ENCODE data around the gene NBEA.

The NBEA gene

DNA sequence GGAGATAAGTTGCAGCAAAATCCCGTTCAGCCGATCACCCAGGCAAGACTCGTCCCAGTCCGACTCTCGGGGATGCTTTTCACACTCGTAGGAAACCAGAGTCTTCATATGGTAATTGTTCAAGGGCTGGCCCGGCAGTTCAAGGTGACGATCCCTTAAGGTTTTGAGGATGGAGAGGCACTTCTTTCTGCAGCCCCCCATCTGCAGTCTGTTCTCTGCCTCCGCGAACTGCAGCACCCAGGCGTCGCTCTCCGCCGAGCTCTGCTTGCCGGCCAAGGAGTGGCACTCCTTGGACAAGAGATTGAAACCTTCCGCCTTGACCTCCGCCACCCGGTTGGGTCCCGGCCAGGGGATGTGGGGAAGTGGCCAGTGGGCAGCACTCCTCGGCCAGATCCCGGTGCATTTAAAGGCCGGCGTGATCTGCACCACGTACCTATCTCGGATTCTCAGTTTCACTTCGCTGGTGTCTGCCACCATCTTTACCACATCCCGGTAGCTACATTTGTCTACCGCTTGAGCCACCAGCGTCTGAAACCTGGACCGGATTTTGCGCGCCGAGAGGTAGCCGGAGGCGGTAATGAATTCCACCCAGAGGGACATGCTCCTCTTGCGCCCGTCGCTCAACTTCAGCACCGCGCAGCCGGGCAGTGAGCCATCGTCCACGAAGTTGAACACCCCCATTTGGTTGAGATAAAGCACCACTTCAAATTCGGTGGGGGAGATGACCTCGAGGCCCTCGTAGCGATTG lies 533.3 kb downstream of the NBEA start:
- DNase-seq (ENCODE audit: low read depth), result no peak

DNA sequence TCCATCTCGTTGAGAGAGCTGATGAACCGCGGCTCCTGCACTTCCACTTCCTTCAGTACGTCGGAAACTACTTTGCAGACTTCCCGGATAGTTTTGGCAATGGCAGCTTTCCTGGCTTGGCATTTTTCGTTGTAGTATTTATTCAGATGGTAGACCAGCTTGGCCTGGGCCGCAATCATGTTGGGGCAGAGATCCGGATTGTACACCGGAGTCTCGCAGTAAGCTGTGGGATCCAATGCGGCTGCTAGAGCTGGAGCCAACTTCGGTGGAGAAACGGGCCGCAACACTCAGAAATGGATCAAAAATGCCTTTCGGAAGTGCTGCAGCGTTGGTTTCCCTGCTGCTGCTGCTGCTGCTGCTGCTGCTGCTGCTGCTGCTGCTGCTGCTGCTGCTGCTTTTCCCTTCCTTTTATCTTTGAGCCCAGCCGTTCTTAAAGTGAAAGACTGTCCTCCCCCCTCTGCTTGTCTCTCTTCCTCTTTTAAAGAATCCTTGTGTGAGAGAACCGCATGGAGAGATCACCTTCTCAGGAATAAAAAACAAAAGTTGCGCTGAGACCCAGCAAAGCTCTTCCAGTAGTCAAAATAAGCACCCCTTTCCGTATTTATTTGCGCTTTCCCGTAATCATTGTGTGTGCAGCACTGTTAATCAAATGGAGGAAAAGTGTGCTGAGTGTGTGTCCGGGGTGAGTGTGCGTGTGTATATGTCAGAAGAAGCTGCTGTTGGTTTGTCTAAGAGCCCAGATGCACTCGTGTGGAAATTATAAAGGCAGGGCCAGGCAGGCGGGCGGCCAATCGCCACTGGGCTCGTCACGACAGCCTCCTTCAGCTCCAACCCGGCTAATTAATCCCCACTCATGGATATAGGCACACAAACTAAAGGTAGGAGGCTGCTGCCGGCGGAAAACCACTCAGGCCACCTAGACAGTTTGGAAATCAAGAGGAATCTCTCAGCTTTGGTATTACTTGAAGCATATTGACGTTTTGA lies 534.2 kb downstream of the NBEA start, which contains the start of gene MAB21L1:
Gene MAB21L1, minus strand, starts transcription at position 730 of the 984 bp plus-strand sequence. Its CDS starts 551 bp downstream, at position 179.
- no peak for DNase-seq (ENCODE audit: low read depth)

DNA sequence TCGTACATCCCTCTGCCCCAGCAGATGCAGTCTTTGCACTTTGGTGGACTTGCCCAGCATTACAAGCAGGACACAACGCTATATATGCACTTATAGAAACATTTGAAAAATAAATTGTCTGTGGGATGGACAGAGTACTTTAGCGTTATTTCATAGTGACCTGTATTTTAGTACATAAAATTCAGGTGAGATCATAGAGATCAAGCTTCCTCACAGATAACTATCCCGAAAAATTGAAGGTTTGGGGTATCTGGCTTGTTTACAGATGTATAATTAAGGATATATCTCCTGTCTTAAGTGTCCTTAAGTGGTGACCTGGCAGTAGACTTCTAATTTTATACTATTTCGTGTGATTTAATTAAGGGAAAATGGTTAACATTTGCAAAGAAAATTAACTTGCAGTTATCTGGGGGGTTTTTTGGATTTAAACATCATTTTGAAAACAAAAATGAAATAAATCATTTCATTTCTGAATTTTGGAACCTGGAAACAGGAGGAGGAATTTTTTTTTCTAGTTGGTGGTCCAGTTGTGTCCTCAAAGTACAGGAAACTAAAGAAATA lies 535.4 kb downstream of the NBEA start:
- no peak for DNase-seq (ENCODE audit: low read depth)

DNA sequence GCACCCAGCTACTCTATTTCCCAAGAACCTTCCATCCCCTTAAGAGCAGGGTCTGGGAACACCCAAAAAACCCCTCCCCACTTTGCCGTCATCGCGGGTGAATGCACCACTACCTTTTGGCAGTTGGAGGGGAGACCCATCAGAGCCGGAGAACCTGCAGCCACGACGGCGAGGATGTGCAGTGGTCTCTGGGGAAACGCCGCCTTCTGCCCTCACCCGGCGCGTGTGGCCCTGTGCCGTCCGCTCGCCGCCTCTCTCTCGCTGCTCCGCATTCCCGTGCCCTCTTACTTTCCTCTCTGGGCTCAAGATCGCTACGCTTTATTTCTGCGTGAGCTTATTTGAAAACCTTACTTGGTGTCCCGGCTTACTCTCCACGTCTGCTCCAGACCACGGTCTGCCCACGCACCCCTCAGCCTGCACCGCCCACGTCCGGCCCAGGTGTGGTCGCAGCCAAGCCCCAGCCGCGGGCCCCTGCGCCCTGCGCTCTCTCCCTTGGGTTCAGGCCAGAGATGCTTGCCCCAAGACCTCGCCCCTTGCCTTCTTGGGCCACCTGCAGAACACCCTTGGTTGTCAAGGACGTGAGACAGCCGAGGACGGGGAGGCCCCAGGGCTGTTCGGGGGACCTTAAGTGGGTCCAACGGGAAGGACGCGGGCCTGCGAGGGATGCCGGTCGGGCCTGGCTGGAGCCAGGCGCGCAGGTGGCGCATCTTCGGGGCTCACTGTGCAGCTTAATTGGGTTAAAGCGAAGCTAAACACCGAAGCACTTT lies 536.4 kb downstream of the NBEA start:
- DNase-seq (ENCODE audit: low read depth), result no peak

DNA sequence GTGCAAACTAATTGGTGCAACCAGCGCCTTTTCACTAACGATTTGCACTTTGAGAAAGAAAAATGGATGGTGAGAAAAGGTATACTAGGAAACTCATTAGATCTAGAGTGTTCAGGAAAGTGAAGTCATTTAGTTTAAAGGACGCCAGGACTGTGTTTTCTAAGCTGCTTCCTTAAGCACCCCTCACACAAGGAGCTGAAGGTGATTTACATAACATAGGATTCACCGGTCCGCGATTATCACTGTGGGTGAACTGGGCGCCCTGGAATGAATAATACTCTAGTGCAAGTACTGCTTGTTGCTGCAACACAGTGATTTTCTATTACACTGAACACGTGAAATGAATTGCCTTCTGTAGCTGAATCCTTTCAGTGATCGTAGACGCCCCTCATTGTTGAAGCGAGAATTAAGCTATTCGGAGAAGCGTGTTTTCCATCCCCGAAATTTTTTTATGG lies 537.0 kb downstream of the NBEA start:
- DNase-seq (ENCODE audit: low read depth), result no peak

DNA sequence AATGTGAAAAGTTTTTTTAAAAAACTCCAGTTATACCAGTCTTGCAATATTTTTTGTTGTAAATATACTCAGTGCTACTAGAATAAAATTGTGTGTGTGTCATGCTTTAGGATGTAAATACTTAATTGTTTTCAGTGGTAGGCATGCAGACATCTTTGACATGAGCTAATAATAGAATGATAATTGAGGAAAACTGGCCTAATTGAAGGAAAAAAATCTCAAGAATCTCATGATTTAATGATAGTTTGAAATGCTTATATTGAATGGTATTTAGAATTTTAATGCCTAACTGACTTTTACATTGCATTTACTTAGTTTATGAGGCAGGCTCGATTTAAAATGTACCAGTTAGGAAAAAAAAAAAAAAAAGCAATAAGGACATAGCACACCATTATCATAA lies 537.6 kb downstream of the NBEA start:
- DNase-seq (ENCODE audit: low read depth), result no peak

DNA sequence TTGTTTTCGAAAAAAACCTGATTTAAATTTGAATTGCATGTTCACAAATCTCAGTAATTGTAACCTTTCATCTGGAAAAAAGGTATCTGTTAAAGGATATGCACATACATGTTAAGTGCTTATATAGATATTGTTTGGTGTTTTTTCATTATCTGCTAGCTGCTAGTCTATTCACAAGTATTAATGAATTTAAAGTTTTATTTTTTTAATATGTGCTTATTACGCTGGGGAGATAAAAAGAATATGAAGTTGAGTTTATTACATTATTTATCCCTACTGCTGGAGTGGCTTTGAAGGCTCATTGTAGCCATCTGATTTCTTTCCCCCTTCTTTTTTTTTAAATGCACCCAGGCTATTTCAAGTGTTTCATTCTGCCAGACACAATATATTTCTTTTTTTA lies 538.3 kb downstream of the NBEA start:
- DNase-seq (ENCODE audit: low read depth), result no peak

DNA sequence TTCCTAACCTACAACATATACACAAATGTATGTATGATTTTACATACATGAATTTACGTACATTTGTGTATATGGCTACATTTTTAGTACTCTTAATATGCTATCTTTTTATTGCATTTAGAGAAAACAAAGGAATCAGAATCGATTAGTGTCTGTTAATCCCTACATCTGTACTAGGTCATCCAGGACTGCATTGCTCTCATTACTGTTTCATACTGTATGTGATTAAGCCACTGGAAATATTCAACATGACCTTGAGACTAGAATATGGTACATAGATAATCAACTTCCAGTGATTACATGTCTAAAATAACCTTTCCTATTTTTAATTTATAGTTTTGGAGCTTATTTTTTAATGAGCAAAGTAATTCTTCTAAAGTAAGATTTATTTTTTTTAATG lies 539.7 kb downstream of the NBEA start:
- no peak for DNase-seq (ENCODE audit: low read depth)

DNA sequence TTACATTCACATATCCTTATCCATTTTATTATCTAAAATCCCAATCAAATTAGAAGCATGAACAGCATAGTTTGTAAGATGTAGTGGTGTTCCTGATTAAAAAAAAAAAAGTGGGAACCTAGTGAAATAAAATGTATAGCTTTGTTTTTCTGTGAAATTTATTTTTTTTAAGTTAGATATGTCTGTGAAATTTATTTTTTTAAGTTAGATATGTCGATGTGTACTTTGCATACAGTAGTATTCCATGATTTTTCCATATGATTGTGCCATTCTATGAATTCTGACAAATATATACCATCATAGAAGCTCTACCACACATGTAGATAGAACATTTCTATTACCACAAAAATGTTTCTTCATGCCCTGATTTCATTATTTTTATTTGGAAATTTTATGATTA lies 540.5 kb downstream of the NBEA start:
- no peak for DNase-seq (ENCODE audit: low read depth)

DNA sequence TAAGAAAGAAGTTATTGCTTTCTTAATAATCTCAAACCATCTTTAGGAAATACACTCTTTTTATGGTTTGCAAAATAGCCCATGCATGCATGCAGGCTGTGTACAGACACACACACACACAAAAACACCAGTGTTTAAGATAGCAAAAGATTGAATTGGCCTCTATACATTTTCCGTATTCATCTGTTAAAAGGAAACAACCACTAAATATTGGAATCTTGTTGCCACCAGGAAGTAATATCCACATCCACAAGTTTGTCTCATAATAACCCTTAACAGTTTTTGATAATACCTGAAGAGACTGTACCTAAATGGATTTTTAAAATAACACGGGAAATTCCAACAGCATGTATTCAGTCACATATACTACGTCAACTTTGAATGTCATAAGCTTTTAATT lies 541.7 kb downstream of the NBEA start:
- no peak for DNase-seq (ENCODE audit: low read depth)

DNA sequence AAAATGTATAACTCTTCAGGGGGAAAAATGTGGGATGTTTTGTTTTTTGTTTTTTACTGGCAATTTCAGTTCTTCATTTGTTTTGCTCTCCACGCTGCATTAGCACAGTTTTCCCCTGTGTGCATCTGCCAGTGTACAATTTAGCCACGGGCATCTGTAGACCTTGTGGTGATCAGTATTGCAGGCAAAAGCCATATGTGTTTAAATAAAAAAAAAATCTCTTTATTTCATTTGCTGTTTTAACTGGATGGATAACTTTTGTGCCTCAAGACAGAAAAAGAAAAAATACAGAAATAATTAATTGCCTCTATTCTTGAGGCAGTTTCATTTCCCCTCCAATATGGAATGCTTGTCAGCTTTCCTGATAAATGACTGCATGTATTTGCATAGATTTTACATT lies 542.3 kb downstream of the NBEA start:
- no peak for DNase-seq (ENCODE audit: low read depth)

DNA sequence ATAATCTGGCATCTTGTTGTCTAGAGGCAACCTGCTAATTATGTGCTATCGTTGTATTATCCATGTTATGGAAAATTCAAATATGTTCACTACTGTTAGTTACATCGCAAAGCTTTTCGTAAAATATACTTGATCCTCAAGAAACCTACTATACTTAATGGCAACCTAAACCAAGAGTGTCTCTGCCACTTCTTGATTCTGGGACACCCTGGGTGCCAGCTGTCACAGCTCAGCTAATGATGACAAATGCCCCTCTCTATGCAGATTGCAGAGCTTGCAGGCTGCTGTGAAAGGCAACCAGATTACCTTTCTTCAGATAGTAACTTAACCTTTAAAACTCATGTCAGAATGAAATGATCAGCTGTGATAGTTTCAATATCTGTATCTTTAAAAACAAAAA lies 543.4 kb downstream of the NBEA start:
- no peak for DNase-seq (ENCODE audit: low read depth)

DNA sequence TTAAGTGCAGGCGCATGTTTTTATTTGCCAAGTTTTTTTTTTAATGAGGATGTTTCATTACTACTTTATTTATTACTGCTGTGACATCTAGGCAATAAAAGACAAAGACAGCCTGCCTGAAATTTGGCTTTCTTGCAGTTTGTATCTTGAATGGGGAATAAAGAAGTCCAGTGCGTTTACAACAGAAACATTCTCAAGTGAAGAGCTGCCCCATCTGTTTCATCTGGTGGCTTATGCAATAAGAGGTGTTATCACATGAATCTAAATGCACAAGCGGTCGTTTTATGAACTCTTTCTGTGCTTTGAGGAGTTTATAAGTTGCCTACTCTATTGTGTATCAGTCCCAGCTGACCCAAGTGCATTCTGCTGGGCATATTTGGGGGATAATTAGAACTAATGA lies 547.0 kb downstream of the NBEA start:
- no peak for DNase-seq (ENCODE audit: low read depth)

DNA sequence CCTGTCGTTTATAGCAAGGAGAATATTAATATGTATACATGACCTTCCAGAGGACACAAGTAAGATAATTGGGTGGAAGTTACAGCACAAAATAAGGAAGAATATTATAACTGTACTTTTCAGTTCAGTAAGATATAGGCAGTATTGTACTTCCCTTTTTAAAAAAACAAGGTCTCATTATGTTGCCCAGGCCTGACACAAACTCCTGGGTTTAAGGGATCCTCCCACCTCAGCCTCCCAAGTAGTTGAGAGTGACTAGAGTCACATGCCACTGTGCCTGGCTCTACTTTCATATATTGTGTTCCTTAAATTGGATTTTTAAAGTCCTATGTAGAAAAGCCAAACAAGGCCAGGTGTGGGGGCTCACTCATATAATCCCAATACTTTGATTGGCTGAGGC lies 553.9 kb downstream of the NBEA start:
- no peak for DNase-seq (ENCODE audit: low read depth)

DNA sequence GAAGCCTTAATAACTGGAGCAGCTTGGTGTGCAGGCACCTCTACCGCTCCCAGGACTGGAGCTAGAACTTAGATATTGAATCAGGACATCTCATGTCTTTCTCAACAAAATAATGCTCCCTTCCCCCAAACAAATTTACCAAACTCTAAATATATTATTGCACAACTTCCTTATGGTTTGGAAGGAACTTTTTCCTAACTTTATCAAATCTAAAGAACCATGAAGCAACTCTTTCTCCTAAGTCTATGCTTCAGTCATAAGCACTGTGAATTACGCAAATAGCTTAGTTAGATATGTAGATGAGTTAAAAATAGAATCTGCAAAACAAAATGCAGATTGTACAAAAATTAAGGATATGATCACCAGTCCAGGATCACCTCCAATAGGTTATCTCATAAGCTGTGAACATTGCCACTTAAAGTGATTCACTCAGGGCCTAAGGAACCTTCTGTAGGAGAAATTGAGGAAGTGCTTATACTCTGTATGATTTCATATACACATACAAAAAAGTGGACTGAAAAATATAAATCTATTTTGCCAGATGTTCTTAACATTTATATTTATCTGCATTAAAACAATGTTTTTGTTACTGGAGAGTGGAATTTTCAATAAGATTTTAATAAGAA lies 554.8 kb downstream of the NBEA start:
- DNase-seq (ENCODE audit: low read depth), result no peak

DNA sequence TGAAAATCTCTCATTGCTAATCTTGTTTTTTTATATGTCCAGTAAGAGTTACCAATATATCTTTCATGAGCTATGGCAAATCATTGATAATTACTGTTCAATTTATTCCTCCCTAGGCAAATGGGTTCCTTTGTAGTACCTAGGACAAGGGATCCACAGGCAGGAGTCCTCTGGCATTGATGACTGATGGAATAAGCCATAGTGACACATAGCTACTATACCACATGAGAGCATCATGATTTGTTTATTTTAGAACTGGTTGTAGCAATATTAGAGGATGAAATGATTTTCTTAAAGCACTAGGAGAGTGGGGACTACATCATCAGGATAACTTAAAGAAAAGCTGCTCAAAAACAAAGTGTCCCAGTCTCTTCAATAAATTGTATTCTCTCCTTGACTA lies 556.2 kb downstream of the NBEA start:
- DNase-seq (ENCODE audit: low read depth), result no peak

DNA sequence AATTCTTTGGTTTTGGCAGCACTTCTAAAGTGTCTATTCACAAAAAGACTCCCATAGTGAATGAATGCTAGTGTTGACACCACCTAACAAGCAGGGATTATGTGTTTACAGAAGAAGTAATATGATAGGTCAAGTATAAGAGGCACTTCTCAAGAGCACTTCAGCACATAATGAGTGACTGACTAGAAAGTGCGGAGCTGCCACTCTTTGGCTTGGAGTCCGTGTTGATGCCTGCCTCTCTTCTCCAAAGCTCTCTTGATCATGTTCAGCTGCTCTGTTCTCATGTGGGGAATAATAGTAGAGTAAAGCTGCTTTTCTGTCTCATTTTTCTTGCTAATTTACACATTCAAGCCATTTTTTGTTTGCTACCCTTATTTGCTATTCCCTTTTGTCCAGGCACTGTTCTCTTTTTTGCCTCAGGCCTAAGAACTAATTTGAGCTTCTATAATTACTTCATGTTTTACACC lies 557.2 kb downstream of the NBEA start:
- DNase-seq (ENCODE audit: low read depth), result no peak

DNA sequence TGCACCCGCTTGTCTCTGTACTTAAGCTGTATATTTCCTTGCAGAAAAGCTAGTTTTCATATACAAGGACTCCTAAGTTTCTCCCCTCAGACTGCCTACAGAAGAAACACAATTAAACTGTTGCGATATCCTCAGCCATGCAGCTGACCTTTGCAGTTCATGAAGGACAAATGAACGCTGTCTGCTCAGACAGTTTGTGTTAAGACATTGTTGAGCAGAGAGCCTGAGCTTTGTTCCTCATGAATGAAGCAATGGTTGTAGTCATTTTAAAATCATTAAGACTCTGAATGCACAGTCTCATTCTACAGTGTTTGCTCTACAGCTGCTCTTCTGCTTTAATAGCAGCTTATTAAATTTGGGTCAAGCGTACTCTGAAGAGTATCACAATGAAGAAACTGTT lies 557.6 kb downstream of the NBEA start:
- DNase-seq (ENCODE audit: low read depth), result no peak

DNA sequence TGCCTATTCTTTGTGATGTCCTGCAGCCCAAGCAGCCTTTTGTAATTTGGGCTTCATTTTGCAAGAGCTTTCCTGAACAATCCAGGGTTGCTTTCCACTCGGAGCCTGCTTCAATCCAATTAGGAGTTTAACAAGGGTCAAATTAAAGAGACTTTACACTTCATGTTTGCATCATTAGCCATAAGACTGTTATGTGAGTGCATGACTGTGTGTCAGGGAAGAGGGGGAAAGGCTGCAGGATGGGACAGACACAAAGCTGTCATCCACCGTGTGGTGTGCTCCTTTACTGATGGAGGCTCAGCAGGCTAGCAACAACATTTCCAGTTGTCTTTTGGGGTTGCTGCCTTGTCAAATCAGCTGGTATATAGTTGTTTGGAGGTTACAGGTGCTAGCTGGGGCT lies 558.1 kb downstream of the NBEA start:
- DNase-seq (ENCODE audit: low read depth), result no peak

DNA sequence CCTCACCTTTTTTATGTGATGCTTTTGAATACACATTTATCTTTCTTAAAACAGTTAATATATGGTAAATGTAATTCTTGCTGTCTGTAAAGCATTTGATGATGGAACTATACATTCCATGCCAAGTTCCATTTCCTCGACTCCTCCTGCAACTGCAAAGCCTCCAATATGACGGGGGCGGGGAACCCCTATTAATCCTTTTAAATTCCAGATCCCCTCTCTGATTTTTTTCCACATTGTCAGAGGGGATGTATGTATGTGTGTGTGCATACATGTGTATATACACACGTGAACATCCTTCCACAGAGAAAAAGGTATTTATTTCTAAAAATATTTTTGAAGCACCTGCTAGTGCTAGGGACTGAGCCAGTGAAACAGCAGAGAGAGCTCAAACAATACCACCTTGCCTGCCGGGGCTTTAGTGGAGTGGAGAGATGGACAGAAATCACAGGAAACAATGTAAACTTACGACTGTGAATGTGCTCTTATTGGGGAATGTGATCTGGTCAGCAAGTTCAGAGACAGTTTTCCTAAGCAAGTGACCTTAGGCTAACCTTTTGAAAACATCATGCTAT lies 559.7 kb downstream of the NBEA start:
- DNase-seq (ENCODE audit: low read depth), result no peak

DNA sequence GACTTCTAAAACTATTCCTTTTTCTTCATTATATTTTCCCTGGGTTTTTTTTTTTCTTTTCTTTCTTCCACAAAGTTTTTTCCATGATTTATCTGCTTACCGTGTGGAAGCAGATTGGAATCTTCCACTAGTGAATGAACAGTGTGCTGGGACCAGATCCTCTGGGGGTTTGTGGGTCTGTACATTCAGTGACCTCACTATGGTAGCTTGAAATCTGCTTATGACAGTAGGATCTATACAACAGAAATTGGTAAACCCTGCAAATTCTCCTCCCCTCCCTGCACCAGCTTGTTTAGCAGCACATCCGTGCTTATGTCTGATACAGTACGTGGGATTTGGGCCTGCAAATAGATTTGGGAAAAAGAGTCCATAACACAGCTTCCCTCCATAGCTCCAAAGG lies 560.4 kb downstream of the NBEA start:
- DNase-seq (ENCODE audit: low read depth), result no peak

All from activated gamma-delta T cell treated with anti-CD3 and anti-CD28 coated beads, Interleukin-2, amount 50 U/mL, for 16 hours (primary cell).